GM19023 (cell line): Measurements from ENCODE around the gene OTOG.

Experiments used
- ATAC-seq: cut with Tn5 transposase; IDR thresholded peaks from one replicate; pipeline ENCODE4 v1.9.1; 2021; ENCODE audit warnings: mild to moderate bottlenecking, moderate library complexity; ENCODE audit not compliant: unreplicated experiment

Gene OTOG

GRCh38 chr11:17540807-17541206, 6.3 kb upstream of the OTOG start:
- ATAC-seq: no peak

- no peak for ATAC-seq
Observed at GRCh38 chr11:17541330-17541885, 5.7 kb upstream of the OTOG start.

GRCh38 chr11:17542249-17542648, 4.8 kb upstream of the OTOG start:
- ATAC-seq: no peak

GRCh38 chr11:17543041-17543440, 4.0 kb upstream of the OTOG start:
- ATAC-seq: no peak

- no peak for ATAC-seq
Observed at GRCh38 chr11:17543574-17544180, 3.4 kb upstream of the OTOG start.

- ATAC-seq: no peak
Observed at GRCh38 chr11:17544181-17544622, 2.9 kb upstream of the OTOG start, which contains the start of gene USH1C. USH1C (minus strand) TSS chr11:17544416; CDS start chr11:17544307, 109 bp downstream.

- no peak for ATAC-seq
Observed at GRCh38 chr11:17546240-17546639, 819 bp upstream of the OTOG start.

GRCh38 chr11:17547932-17548331, 873 bp downstream of the OTOG start:
- no peak for ATAC-seq

GRCh38 chr11:17548444-17548843, 1.4 kb downstream of the OTOG start:
- no peak for ATAC-seq

- ATAC-seq: no peak
Observed at GRCh38 chr11:17550450-17551346, 3.6 kb downstream of the OTOG start.

GRCh38 chr11:17551347-17552040, 4.4 kb downstream of the OTOG start:
- no peak for ATAC-seq

- ATAC-seq: no peak
Observed at GRCh38 chr11:17552041-17552355, 4.9 kb downstream of the OTOG start.

GRCh38 chr11:17552392-17553248, 5.6 kb downstream of the OTOG start:
- no peak for ATAC-seq

- ATAC-seq: no peak
Observed at GRCh38 chr11:17553249-17553546, 6.1 kb downstream of the OTOG start.

GRCh38 chr11:17554487-17554886, 7.4 kb downstream of the OTOG start:
- no peak for ATAC-seq

GRCh38 chr11:17556999-17557398, 9.9 kb downstream of the OTOG start:
- ATAC-seq: no peak

GRCh38 chr11:17558025-17558780, 11.1 kb downstream of the OTOG start:
- ATAC-seq: no peak

GRCh38 chr11:17558916-17559315, 11.9 kb downstream of the OTOG start:
- ATAC-seq: no peak

- no peak for ATAC-seq
Observed at GRCh38 chr11:17559341-17560087, 12.5 kb downstream of the OTOG start.
